Esophagus (tissue), 2 donors: ENCODE measurements around the gene PICK1. TPM values are rescaled to one million over a fixed set of nuclear protein-coding genes. Genes with fewer than 3 reads are reported as not detected.
"Not testable (repeated sequence)": the region's sequence is repeated elsewhere in the genome, so short reads cannot be mapped to it uniquely, and the experiment has no call there.

Experiments used
- H3K27ac ChIP-seq, 2 donors: one replicate each; pipeline ENCODE4 v1.5.1; 2013; ENCODE audit warnings: low read depth in 2 of 2, mild to moderate bottlenecking in 2 of 2, inconsistent platforms in 1 of 2, low read length in 1 of 2, moderate library complexity in 1 of 2
- H3K27me3 ChIP-seq, 2 donors: one replicate each; pipeline ENCODE4 v1.6.1; 2013; ENCODE audit warnings: low read length in 2 of 2, control low read depth in 1 of 2, mild to moderate bottlenecking in 1 of 2; ENCODE audit not compliant: insufficient read depth in 2 of 2, control insufficient read depth in 1 of 2
- H3K36me3 ChIP-seq, 2 donors: one replicate each; pipeline ENCODE4 v1.6.1; 2013; ENCODE audit warnings: low read length in 1 of 2; ENCODE audit not compliant: control insufficient read depth in 2 of 2, insufficient read depth in 2 of 2
- H3K4me1 ChIP-seq, 2 donors: one replicate each; pipeline ENCODE4 v1.6.1; 2013; ENCODE audit warnings: low read length in 1 of 2; ENCODE audit not compliant: control insufficient read depth in 2 of 2, insufficient read depth in 2 of 2
- H3K4me3 ChIP-seq, 2 donors: one replicate each; pipeline ENCODE4 v1.5.1; 2013; ENCODE audit warnings: low read length in 2 of 2, mild to moderate bottlenecking in 2 of 2, low read depth in 1 of 2, moderate library complexity in 1 of 2
- H3K9me3 ChIP-seq, 2 donors: one replicate each; pipeline ENCODE4 v1.6.1; 2013; ENCODE audit warnings: mild to moderate bottlenecking in 2 of 2, low read depth in 1 of 2, low read length in 1 of 2, moderate library complexity in 1 of 2; ENCODE audit not compliant: control insufficient read depth in 2 of 2, insufficient read depth in 1 of 2
- WGBS, 2 donors: extraction: QIAGEN DNeasy Blood & Tissue Kit; methylation state at CpG; one replicate each; pipeline ENCODE4 v1.1.7; 2013; 5-methylcytosine and 5-hydroxymethylcytosine counted together
- polyA plus RNA-seq, 2 donors: library from polyadenylated mRNA; stranded (reverse); fragments of 200-250 nt; gene quantifications; one replicate each; pipeline ENCODE4 v1.2.3, GENCODE V29; 2013
- donor health status: healthy with polysubstance abuse.
- donor health status: Bipolar disorder and iron deficiency.

PICK1 gene
- polyA plus RNA-seq, 2 donors, result 25.3 to 25.6 TPM

GRCh38 chr22:38114484-38115398 lies 57.5 kb downstream of the PICK1 start:
- H3K36me3 ChIP-seq, result no peaks in the 10 kb centered on the region
- H3K27ac ChIP-seq, result no peak overlapping the region
- H3K4me1 ChIP-seq, result peaks cover 6 to 10% of the 10 kb centered on the region in 2 donors
- WGBS, 2 donors, result 53 to 54% methylated on average over 32 of the region's 32 CpGs
- no peak overlapping the region for H3K4me3 ChIP-seq
- no peaks in the 10 kb centered on the region for H3K27me3 ChIP-seq
- H3K9me3 ChIP-seq, result no peaks in the 10 kb centered on the region

DNA sequence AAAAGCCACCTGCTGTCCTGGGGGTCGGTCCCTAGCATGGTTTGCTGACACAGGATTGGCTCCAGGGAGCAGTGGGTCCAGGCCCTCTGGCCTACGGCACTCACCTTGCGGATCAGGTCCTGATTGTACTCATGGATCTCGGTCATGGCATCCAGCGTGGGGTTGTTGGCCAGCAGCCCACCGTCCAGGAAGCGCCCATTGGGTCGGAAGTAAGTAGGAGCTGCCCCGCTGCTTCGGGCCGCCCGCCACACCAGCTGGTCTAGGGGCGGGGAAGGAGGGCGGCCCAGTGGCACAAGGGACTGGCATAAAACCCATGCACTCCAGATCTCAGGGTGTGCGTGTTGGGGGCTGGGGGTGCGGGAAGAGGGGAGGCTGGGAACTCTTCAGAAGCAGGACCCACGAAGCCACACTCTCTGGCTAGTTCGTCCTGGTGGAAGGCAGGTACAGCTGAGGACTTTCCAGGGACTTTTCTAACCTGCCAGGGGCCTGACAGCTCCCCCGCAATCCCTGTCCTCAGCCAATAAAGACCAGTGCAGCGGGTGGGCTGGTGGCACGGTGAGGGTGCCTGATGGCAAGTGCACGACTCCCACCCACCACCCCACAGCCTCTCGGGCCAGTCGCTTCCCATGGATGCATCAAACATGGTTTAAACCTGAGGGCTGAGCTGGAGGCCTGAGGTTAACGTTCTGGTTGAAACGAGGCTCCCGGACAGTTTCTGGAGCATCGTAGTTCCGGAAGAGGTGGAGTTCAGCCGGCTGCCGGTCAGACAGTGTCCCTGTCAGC lies 58.4 kb downstream of the PICK1 start:
- H3K27ac ChIP-seq, result no peak overlapping the region
- 95% methylated on average over 31 of the region's 31 CpGs for WGBS, 2 donors
- no peaks in the 10 kb centered on the region for H3K36me3 ChIP-seq
- H3K27me3 ChIP-seq, result no peaks in the 10 kb centered on the region
- peaks cover 3 to 11% of the 10 kb centered on the region in 2 donors for H3K4me1 ChIP-seq
- H3K4me3 ChIP-seq, result no peak overlapping the region
- no peaks in the 10 kb centered on the region for H3K9me3 ChIP-seq

DNA sequence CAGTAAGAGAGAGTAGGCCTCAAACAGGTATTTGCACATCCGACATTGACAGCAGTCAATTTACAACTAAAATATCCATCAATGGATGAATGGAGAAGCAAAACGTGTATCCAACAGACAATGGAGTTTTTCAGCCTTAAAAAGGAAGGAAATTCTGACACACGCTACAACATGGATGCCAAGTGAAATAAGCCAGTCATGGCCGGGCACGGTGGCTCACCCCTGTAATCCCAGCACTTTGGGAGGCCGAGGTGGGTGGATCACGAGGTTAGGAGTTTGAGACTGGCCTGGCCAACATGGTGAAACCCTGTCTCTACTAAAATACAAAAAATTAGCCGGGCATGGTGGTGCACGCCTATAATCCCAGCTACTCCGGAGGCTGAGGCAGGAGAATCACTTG lies 60.4 kb downstream of the PICK1 start:
- H3K27me3 ChIP-seq, H3K9me3 ChIP-seq, H3K27ac ChIP-seq, H3K36me3 ChIP-seq, H3K4me1 ChIP-seq, H3K4me3 ChIP-seq: not testable (repeated sequence)
- 93 to 94% methylated on average over 10 of the region's 10 CpGs for WGBS, 2 donors

GRCh38 chr22:38118182-38118581 lies 61.0 kb downstream of the PICK1 start:
- Histone ChIP-seq H3K27ac (no peak overlapping the region), H3K4me1 (peaks cover 0 to 9% of the 10 kb centered on the region in 2 donors), H3K9me3 (no peaks in the 10 kb centered on the region), H3K36me3 (no peaks in the 10 kb centered on the region), H3K27me3 (no peaks in the 10 kb centered on the region), H3K4me3 (no peak overlapping the region)
- 85 to 89% methylated on average over 3 of the region's 3 CpGs for WGBS, 2 donors

DNA sequence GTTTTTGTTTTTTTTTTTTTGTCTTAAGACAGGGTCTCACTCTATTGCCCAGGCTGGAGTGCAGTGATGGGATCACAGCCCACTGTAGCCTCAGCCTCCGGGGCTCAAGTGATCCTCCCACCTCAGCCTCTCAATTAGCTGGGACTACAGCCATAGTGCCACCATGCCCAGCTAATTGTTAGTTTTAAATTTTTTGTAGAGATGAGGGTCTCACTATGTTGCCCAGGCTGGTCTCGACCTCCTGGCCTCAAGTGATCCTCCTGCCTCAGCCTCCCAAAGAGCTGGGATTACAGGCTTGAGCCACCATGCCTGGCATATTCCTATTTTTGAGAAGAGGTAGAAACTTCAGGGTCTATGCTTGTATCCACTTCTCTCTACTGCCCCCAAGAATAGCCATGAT lies 61.5 kb downstream of the PICK1 start:
- H3K4me1 ChIP-seq, H3K4me3 ChIP-seq, H3K27ac ChIP-seq, H3K27me3 ChIP-seq, H3K36me3 ChIP-seq, H3K9me3 ChIP-seq: not testable (repeated sequence)
- 96 to 100% methylated on average over 2 of the region's 2 CpGs for WGBS, 2 donors

DNA sequence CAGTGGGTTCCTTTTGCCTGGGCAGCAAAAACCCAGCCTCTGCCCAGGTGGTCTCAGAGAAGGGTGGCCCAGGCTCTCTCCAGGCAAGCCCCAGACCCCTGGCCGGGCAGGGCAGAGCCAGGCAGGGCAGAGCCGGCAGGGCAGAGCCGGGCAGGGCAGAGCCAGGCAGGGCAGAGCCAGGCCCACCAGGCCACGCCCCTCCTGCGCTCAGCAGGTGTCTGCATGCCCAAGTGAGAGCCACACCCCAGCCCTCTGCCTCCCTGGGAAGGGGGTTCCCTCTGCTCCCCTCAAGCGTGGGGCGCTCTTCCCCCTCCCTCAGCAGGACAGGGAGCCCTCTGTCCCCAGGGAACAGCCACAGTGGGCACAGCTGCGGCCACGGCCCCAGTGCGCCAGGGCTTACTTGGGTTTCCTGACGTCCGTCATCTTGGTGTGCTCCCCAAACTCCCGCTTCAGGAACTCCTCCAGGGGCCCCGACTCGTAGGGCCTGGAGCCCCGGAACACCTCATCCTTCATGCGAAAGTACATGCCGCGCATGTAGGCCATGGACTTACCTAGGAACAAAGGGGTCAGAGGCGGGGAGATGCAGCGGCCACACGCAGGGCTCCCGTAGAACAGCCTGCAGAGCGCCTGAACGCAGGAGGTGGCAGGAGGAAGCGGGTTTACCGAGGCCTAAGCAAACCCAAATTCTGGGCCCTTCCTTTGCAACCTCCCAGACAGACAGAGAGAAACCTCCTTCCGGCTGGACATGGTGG lies 63.3 kb downstream of the PICK1 start:
- Histone ChIP-seq H3K36me3 (no peaks in the 10 kb centered on the region), H3K27me3 (no peaks in the 10 kb centered on the region), H3K27ac (no peak overlapping the region), H3K4me1 (peaks cover 0 to 20% of the 10 kb centered on the region in 2 donors), H3K4me3 (no peak overlapping the region), H3K9me3 (no peaks in the 10 kb centered on the region)
- 58 to 68% methylated on average over 27 to 28 of the region's 28 CpGs for WGBS, 2 donors

DNA sequence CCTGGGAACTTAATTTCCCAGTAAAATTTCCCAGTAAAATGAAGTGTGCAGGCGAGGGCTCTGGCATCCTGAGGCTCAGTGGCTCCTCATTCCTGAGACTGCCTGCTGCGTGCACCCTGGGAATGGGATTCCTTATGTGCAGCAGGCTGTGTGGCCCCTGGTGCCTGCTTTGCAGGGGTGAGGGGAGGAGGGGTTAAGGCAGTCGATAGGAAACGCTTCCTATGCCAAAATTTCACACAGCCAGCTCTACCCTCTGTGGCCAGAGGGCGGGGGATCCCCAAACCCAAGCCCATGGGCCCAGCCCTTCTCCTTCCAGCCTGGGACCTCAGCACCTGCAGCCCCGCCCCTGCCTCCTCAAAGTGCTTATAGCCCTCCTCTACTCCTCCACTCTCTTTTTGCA lies 65.4 kb downstream of the PICK1 start:
- H3K36me3 ChIP-seq, result peaks cover 0 to 2% of the 10 kb centered on the region in 2 donors
- WGBS, 2 donors, result 72 to 74% methylated on average over 6 of the region's 6 CpGs
- no peaks in the 10 kb centered on the region for H3K9me3 ChIP-seq
- no peak overlapping the region for H3K4me3 ChIP-seq
- no peak overlapping the region for H3K27ac ChIP-seq
- H3K27me3 ChIP-seq, result no peaks in the 10 kb centered on the region
- peaks cover 0 to 27% of the 10 kb centered on the region in 2 donors for H3K4me1 ChIP-seq

GRCh38 chr22:38124236-38124974 lies 67.2 kb downstream of the PICK1 start:
- H3K27ac ChIP-seq, result no peak overlapping the region
- H3K27me3 ChIP-seq, result no peaks in the 10 kb centered on the region
- no peak overlapping the region for H3K4me3 ChIP-seq
- 74 to 86% methylated on average over 21 of the region's 21 CpGs for WGBS, 2 donors
- no peaks in the 10 kb centered on the region for H3K9me3 ChIP-seq
- H3K4me1 ChIP-seq, result peaks cover 0 to 27% of the 10 kb centered on the region in 2 donors
- H3K36me3 ChIP-seq, result peaks cover 0 to 10% of the 10 kb centered on the region in 2 donors
